Panc1 (cell line): ENCODE data around the gene FAM83C. TPM values are rescaled to one million over a fixed set of nuclear protein-coding genes. Genes with fewer than 3 reads are reported as not detected.

Experiments used
- ATAC-seq: fragments of 200-7000 bp; cut with Tn5 transposase; 2 replicates; pipeline ENCODE4 v1.9.1; 2020; ENCODE audit warnings: mild to moderate bottlenecking, moderate library complexity
- BruUV-seq: library from RNA; stranded (reverse); fragments of 400-500 nt; replicated peaks from 2 replicates; lab custom pipeline; 2021; lab: Mats Ljungman, UMichigan
- CTCF ChIA-PET: fragments of 300-600 bp; sonication (Branson Sonifier 250); formaldehyde crosslinking; loops from one replicate; lab custom pipeline; 2022; ENCODE audit warnings: antibody characterized with exemption; lab: Charles Lee
- POLR2A ChIA-PET: fragments of 300-600 bp; sonication (Branson Sonifier 250); formaldehyde crosslinking; loops from one replicate; lab custom pipeline; 2022; ENCODE audit warnings: antibody characterized with exemption; lab: Charles Lee
- DNase-seq: peaks from one replicate; pipeline ENCODE4 v3.0.0-alpha.2; 2010; ENCODE audit warnings: low read depth, low spot score
- H3K27ac ChIP-seq: 2 replicates; pipeline ENCODE4 v1.5.1; 2011; ENCODE audit warnings: mild to moderate bottlenecking, low read length, inconsistent platforms
- H3K27me3 ChIP-seq: fragments of 200-500 bp; sonication (Bioruptor generic); 2 replicates; pipeline ENCODE4 v1.6.0; 2014; ENCODE audit warnings: low read length, inconsistent platforms; ENCODE audit not compliant: control insufficient read depth, insufficient read depth
- H3K36me3 ChIP-seq: fragments of 200-500 bp; sonication (Bioruptor generic); 2 replicates; pipeline ENCODE4 v1.5.1; 2014; ENCODE audit warnings: inconsistent platforms, mild to moderate bottlenecking, low read length, moderate library complexity; ENCODE audit not compliant: control insufficient read depth, insufficient read depth
- H3K4me1 ChIP-seq: 2 replicates; pipeline ENCODE4 v1.5.1; 2011; ENCODE audit warnings: inconsistent platforms, mild to moderate bottlenecking, low read length, moderate library complexity; ENCODE audit not compliant: control insufficient read depth, insufficient read depth
- H3K4me3 ChIP-seq, 2 experiments: 2 replicates each; pipeline ENCODE4 v1.5.1; 2011 to 2012; ENCODE audit warnings: low read depth in 2 of 2, low read length in 2 of 2, mild to moderate bottlenecking in 2 of 2, inconsistent platforms in 1 of 2, moderate library complexity in 1 of 2
- H3K9me3 ChIP-seq: fragments of 200-500 bp; sonication (Bioruptor generic); 2 replicates; pipeline ENCODE4 v1.5.1; 2014; ENCODE audit warnings: low read depth, mild to moderate bottlenecking, inconsistent platforms, low read length, moderate library complexity; ENCODE audit not compliant: control insufficient read depth, insufficient read depth
- POLR2AphosphoS5 ChIP-seq: IDR thresholded peaks from 2 replicates; pipeline ENCODE4 v1.6.1; 2012; ENCODE audit warnings: mild to moderate bottlenecking, low read depth, low read length, moderate library complexity
- SIN3A ChIP-seq: IDR thresholded peaks from 2 replicates; pipeline ENCODE4 v1.6.1; 2012; ENCODE audit warnings: low read depth, mild to moderate bottlenecking, low read length, moderate library complexity, borderline replicate concordance; ENCODE audit not compliant: insufficient read depth
- TCF7L2 ChIP-seq: IDR thresholded peaks from 2 replicates; pipeline ENCODE4 v1.6.1; 2011; ENCODE audit warnings: mild to moderate bottlenecking, low read depth, low read length, inconsistent platforms
- in situ Hi-C: cut with HindIII; loops from 2 replicates; pipeline ENCODE4 v1.10.0; 2016; ENCODE audit warnings: low sequenced_read_pairs, low pct_unique_long_range_greater_than_20kb
- intact Hi-C: fragments of 100-400 bp; cut with micrococcal nuclease; formaldehyde crosslinking; loops from one replicate; pipeline ENCODE4 v1.10.0; 2022; ENCODE audit not compliant: unreplicated experiment
- total RNA-seq: library from RNA; stranded (reverse); gene quantifications from one replicate; pipeline ENCODE4 v1.2.1, GENCODE V29; 2021; ENCODE audit not compliant: unreplicated experiment
- TF ChIP-seq, protein P1 (sequence below), 2 experiments: IDR thresholded peaks; 2 replicates each; pipeline ENCODE4 v1.6.1; 2011 to 2012; ENCODE audit warnings: low read depth in 2 of 2, control low read depth in 1 of 2, low read length in 1 of 2, mild to moderate bottlenecking in 1 of 2, moderate library complexity in 1 of 2; ENCODE audit not compliant: insufficient read depth in 1 of 2
- TF ChIP-seq, protein P2 (sequence below): fragments of 450-650 bp; IDR thresholded peaks from 2 replicates; pipeline ENCODE4 v1.5.1; 2017; ENCODE audit warnings: mild to moderate bottlenecking

Gene FAM83C
- total RNA-seq, 1 experiment from 2014 or later = not detected

DNA sequence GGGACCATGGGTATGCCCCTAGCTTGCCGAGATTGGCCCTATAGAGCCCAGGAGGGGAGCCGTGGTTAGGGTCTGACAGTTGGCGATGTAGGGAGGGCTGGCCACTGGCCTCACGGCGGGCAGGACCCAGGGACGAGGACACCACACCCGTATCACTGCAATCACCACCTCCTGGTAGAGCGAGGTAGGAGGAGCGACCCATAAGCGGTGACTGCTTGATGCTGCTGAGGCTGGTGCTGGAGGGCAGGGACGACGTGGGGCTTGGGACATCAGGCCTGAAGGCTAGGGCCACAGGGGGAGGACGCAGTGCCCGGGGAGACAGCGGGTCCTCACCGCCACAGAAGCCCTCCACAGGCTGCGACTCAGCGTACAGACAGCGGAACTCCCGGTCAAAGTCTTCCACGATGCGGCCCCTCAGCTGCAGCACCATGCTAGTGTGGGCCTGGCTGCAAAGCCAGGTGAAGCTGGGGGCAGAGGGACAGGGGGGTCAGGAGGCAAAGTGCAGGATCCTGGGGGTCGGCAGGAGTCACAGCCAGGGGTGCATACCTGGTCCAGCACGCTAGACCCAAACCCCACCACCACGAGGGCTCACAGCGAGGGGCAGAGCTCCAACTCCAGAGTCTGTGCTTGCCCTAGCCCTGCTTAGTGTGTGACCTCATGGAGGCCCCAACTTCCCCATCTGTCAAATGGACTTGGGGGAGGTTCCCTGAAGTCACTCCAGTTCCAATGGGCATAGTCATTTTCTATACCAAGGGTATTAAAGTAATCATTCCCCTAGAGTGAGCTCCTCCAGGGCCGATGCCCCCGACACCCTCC lies 4.5 kb downstream of the FAM83C start:
- ChIA-PET POLR2A (interaction anchor here (1.2 kb wide), 1 partner anchor 9 kb away, joined by 7 read pairs; no protein-coding TSS in a partner anchor), CTCF (no interaction called here)
- Histone ChIP-seq H3K27ac (no peak overlapping the region), H3K4me3 (no peak overlapping the region), H3K9me3 (no peaks in the 10 kb centered on the region), H3K27me3 (no peaks in the 10 kb centered on the region), H3K4me1 (peaks cover 10% of the 10 kb centered on the region), H3K36me3 (no peaks in the 10 kb centered on the region)
- no TSS peak for BruUV-seq
- TF ChIP-seq TCF7L2 (no peak), POLR2AphosphoS5 (no peak)
- TF ChIP-seq, protein P1, sequence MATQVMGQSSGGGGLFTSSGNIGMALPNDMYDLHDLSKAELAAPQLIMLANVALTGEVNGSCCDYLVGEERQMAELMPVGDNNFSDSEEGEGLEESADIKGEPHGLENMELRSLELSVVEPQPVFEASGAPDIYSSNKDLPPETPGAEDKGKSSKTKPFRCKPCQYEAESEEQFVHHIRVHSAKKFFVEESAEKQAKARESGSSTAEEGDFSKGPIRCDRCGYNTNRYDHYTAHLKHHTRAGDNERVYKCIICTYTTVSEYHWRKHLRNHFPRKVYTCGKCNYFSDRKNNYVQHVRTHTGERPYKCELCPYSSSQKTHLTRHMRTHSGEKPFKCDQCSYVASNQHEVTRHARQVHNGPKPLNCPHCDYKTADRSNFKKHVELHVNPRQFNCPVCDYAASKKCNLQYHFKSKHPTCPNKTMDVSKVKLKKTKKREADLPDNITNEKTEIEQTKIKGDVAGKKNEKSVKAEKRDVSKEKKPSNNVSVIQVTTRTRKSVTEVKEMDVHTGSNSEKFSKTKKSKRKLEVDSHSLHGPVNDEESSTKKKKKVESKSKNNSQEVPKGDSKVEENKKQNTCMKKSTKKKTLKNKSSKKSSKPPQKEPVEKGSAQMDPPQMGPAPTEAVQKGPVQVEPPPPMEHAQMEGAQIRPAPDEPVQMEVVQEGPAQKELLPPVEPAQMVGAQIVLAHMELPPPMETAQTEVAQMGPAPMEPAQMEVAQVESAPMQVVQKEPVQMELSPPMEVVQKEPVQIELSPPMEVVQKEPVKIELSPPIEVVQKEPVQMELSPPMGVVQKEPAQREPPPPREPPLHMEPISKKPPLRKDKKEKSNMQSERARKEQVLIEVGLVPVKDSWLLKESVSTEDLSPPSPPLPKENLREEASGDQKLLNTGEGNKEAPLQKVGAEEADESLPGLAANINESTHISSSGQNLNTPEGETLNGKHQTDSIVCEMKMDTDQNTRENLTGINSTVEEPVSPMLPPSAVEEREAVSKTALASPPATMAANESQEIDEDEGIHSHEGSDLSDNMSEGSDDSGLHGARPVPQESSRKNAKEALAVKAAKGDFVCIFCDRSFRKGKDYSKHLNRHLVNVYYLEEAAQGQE (IDR thresholded peaks at IDR 0.05; ENCODE audit: insufficient read depth in 1 of 2, low read depth in 2 of 2, low read length in 1 of 2) = no peak
- in situ Hi-C loops (no loop called here), intact Hi-C loops (no loop called here)
- ATAC-seq = no peak
- no peak for DNase-seq

DNA sequence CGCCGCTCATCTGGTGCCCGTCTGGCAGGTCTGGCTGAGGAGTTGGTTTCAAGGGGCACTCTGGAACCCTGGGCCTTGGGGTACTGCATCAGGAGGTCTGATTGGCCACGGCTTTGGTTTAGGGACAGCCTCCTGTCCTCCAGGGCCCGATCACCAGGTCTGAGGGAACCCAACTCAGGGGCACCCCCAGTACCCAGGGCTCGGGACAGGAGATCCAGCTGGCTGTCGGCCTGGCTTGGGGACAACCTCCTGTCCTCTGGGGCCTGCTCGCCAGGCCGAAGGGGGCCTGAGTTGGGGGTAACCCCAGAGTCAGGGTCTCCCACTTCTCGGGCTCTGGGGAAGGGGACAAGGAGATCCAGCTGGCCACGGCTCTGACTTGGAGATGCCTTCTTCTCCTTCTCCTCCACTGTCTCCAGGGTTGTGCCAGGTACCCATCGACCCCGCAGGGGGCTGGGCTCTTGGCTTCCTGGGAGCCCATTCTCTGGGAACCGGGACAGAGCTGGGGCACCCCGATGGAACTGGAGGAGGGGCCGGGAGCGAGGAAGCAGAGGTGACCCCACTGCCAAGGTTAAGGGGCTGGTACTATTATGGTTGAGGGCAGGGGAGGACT lies 5.2 kb downstream of the FAM83C start:
- Histone ChIP-seq H3K36me3 (no peaks in the 10 kb centered on the region), H3K4me1 (peaks cover 10% of the 10 kb centered on the region), H3K4me3 (no peak overlapping the region), H3K27me3 (no peaks in the 10 kb centered on the region), H3K27ac (no peak overlapping the region), H3K9me3 (no peaks in the 10 kb centered on the region)
- ATAC-seq (no peak), DNase-seq (no peak)
- in situ Hi-C loops = no loop called here
- intact Hi-C loops = no loop called here
- no peak for TF ChIP-seq TCF7L2
- no peak for TF ChIP-seq SIN3A
- TF ChIP-seq, protein P2, sequence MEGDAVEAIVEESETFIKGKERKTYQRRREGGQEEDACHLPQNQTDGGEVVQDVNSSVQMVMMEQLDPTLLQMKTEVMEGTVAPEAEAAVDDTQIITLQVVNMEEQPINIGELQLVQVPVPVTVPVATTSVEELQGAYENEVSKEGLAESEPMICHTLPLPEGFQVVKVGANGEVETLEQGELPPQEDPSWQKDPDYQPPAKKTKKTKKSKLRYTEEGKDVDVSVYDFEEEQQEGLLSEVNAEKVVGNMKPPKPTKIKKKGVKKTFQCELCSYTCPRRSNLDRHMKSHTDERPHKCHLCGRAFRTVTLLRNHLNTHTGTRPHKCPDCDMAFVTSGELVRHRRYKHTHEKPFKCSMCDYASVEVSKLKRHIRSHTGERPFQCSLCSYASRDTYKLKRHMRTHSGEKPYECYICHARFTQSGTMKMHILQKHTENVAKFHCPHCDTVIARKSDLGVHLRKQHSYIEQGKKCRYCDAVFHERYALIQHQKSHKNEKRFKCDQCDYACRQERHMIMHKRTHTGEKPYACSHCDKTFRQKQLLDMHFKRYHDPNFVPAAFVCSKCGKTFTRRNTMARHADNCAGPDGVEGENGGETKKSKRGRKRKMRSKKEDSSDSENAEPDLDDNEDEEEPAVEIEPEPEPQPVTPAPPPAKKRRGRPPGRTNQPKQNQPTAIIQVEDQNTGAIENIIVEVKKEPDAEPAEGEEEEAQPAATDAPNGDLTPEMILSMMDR = no peak
- TF ChIP-seq POLR2AphosphoS5 = no peak
- TF ChIP-seq, protein P1 (IDR thresholded peaks at IDR 0.05; ENCODE audit: insufficient read depth in 1 of 2, low read depth in 2 of 2, low read length in 1 of 2) = no peak
- ChIA-PET POLR2A (no interaction called here), CTCF (no interaction called here)
- BruUV-seq = no TSS peak
